HG03432 (cell line): ENCODE data around the gene LRMDA.

ENCODE experiments used
- ATAC-seq: cut with Tn5 transposase; IDR thresholded peaks from one replicate; pipeline ENCODE4 v1.9.1; 2021; ENCODE audit warnings: mild to moderate bottlenecking, moderate library complexity; ENCODE audit not compliant: unreplicated experiment

Gene LRMDA

DNA sequence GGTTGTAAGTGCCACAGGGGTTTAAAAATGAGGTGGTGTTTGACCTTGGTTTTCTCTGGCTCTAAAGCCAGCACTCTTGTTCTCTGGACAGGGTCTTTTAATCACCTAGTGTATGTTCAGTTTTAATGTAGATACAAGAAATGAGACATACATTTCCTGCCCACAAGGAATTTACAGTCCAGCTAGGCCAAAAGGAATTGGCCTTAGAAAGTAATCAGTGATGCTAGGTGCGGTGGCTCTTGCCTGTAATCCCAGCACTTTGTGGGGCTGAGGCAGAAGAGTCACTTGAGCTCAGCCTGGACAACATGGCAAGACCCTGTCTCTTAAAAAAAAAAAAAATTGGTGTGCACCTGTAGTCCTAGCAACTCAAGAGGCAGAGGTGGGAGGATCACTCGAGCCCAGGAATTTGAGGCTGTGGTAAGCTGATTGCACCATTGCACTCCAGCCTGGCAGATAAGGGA lies 100.2 kb downstream of the LRMDA start:
- no peak for ATAC-seq

- ATAC-seq, result peak; percentile 62
Observed at GRCh38 chr10:75532253-75532924, 101.0 kb downstream of the LRMDA start.

DNA sequence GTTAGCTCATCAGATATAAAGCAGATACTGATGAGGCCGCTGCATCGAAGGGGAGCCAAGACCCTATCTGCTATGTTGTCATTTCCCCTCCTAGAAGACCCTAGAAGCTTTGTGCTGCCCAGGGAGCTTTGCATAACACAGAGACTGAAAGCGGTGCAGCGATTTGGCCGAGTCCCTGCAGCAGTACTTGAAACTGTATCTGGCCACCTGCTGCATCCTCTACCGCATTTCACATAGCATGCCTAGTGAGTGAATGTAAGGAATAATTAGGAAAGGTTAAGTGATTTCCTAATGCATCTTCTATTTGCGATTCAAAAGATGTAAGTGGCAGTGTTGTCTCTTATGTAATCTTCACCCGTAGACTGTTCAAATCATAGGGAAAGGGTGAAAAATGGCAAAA lies 106.7 kb downstream of the LRMDA start:
- ATAC-seq, result no peak

DNA sequence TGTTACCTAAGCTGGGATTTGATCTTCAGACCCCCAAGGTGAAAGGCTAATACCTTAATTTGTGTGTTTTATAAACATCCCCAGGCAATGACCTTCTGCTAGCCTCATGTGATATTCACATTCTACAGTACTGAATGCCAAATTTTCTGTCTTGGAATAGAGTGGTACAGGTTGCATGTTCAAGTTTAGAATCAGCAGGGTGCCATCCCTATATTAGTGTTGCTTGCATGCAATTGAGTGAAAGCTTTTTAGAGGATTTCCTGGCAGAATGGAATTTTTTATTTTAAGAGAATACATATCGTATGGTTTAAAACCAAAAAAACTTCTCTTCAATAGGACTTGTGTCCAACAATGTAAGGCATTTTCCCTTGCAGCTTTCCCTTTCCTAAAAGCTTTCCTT lies 107.3 kb downstream of the LRMDA start:
- no peak for ATAC-seq

GRCh38 chr10:75540357-75540966 lies 109.0 kb downstream of the LRMDA start:
- peak; percentile 78 for ATAC-seq

DNA sequence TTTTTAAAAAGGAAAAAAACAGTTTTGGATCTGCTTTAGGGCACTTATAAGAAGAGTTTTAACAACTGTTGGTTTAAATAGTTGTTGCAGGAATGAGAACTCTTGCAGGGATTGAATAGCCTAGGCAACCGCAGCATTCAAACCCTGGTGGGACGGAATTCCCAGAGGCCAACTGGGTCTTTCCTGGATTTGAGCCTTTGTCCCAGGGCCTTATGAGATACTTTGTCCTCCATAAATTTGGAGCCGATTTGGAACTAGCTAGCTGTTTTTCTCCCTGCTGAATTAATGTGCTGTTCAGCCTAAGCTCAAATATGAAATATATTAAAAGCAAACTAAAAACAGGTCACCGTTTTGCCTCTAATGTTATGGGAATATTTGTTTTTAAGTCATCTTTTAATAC lies 109.6 kb downstream of the LRMDA start:
- no peak for ATAC-seq

DNA sequence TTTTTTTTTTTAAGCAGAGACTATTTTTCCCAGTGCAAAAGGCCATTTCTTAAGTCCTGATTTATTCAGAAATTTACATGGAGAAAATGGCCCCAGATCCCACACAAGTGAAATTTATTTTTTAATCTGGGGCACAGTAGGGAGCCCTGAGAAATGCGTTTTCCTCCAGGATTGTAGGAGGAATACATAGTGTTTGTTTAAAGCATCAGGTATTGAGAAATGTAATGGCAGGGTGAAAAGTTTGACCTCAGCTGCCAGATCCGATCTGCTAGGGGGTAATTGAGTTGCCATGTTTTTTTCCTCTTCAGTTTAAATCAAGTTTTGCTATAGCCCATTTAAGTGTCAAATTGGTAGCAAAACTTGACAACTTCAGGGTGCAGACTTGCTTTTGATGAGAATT lies 110.0 kb downstream of the LRMDA start:
- no peak for ATAC-seq

GRCh38 chr10:75542084-75542483 lies 110.7 kb downstream of the LRMDA start:
- no peak for ATAC-seq

DNA sequence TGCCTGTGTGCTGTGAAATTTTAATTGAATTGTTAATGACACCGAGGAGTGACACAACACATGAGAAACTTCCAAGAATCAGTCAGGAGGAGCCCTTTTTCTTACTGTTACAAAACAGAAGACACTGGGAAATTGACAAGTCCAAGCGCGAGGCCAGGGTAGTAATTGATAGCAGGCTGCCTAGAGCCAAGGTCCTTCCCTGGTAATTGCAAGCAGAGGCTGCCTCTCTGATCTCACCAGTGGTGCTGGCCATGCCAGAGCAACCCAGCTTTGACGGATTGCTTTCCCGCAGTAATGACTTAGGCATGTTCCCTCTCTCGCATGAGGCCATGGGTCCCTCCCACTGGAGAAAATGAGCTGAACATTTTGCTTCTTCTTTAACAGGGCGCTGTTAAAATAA lies 111.5 kb downstream of the LRMDA start:
- no peak for ATAC-seq

- ATAC-seq, result no peak
Observed at GRCh38 chr10:75544386-75544785, 113.0 kb downstream of the LRMDA start.

- no peak for ATAC-seq
Observed at GRCh38 chr10:75544993-75545706, 113.7 kb downstream of the LRMDA start.

- no peak for ATAC-seq
Observed at GRCh38 chr10:75546004-75546403, 114.6 kb downstream of the LRMDA start.

DNA sequence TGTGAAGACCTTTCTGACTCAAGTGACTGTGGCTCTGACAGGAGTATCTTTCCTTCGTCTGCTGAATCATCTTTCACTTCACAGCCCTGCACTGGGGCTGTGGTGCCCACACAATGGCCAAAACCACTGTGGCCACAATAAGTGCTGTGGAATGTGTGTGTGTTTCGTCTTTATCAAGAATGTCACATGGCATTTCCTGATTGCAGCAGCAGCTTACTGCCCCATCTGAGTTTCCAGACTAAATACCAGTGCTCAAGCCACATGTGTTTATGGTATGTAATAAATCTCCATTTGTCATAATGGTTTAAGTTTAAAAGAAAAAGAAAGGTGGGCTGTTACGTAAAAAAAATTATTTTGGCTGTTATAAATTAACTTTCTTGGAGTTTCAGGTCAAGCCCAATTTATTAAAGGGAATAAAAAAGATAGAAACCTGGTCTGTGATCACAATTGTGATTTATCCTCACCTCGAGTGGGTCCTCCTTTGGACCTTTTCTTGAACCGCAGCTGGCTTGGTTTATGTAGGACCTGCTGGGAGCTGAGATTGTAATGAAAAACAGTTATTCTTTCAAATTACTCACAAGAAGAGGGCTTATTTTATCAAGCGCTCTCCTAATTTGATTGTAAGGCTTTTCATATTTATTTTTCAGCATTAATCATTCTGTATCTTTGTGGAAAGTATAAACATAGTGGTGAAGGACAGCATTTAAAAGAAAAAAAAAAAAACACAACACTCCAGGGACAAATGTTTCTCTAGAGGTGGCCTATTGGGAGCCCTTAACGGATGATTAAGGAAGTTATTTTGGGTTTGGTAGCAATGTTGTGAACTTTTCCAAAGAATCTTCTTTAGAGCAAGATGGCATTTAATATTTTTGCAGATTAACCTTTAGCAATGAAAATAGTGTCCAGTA lies 116.2 kb downstream of the LRMDA start:
- ATAC-seq, result peak; percentile 60

DNA sequence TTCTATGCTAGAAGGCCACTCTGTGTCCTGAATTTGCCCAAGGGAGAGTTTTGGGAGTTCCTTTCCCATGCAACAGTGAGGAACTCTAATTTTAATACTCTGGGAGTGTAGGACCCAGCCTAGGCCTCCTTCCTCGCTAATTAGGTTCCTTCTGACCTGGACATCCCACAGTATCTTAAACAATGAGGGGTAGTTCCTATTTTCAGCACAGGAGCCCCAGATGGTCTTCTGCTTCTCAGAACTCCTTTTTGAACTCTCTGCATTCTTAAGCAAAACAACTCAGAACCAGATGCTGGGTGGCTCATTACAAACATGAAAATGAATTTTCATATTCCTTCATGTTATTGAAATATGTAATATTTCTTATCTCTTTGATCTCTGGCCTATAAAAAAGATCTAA lies 116.9 kb downstream of the LRMDA start:
- ATAC-seq, result no peak

DNA sequence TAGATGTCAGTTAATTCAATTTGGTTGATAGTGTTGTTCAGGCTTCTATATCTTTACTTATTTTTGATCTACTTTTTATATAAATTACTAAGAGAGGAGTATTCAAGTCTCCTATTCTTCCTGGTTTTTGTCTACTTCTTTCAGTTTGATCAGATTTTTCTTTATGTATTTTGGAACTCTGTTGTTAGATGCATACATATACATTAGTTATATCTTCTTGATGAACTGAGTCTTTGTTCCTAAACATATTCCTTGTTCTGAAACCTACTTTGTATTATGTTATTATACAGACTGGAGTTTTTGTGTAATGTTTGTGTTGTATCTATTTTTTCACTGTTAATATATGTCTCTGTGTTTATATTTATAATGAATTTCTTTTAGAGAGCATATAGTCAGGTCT lies 118.8 kb downstream of the LRMDA start:
- ATAC-seq, result no peak

GRCh38 chr10:75552171-75552570 lies 120.7 kb downstream of the LRMDA start:
- ATAC-seq, result no peak

- ATAC-seq, result no peak
Observed at GRCh38 chr10:75553550-75553949, 122.1 kb downstream of the LRMDA start.

- no peak for ATAC-seq
Observed at GRCh38 chr10:75555323-75555722, 123.9 kb downstream of the LRMDA start.

- no peak for ATAC-seq
Observed at GRCh38 chr10:75556320-75556719, 124.9 kb downstream of the LRMDA start.

GRCh38 chr10:75565286-75566251 lies 134.1 kb downstream of the LRMDA start:
- ATAC-seq, result peak; percentile 78
